Vagina (tissue), 2 donors: ENCODE results near the gene FXYD1. TPM values are rescaled to one million over a fixed set of nuclear protein-coding genes. Genes with fewer than 3 reads are reported as not detected.

ENCODE experiments used
- DNase-seq, 2 donors: peaks; one replicate each; pipeline ENCODE4 v3.0.0-alpha.2; 2017; ENCODE audit errors: extremely low spot score in 2 of 2
- H3K27ac ChIP-seq: fragments of 200-600 bp; sonication (generic); one replicate; pipeline ENCODE4 v1.5.1; 2019
- H3K27me3 ChIP-seq: fragments of 200-600 bp; sonication (generic); one replicate; pipeline ENCODE4 v1.5.1; 2019
- H3K36me3 ChIP-seq, 2 donors: fragments of 200-600 bp; sonication (generic); one replicate each; pipeline ENCODE4 v1.5.1; 2017 to 2019
- H3K4me1 ChIP-seq: fragments of 200-600 bp; sonication (generic); one replicate; pipeline ENCODE4 v1.5.1; 2019
- H3K4me3 ChIP-seq, 2 donors: fragments of 200-600 bp; sonication (generic); 1 replicate in 1 of 2; 2 replicates in 1 of 2; pipeline ENCODE4 v1.5.1; 2016 to 2019
- H3K9me3 ChIP-seq: fragments of 200-600 bp; sonication (generic); one replicate; pipeline ENCODE4 v1.5.1; 2019
- CTCF ChIP-seq, 3 experiments: fragments of 450-650 bp in 2 of 3; fragments of 200-600 bp in 1 of 3; sonication (generic) in 1 of 3; IDR thresholded peaks; one replicate each; pipeline ENCODE4 v1.5.1; 2017 to 2019; ENCODE audit warnings: antibody characterized with exemption in 3 of 3, mild to moderate bottlenecking in 2 of 3, moderate library complexity in 2 of 3
- POLR2A ChIP-seq, 2 donors: fragments of 450-650 bp; IDR thresholded peaks; one replicate each; pipeline ENCODE4 v1.6.1; 2017; ENCODE audit warnings: antibody characterized with exemption in 2 of 2, mild to moderate bottlenecking in 2 of 2, moderate library complexity in 2 of 2
- POLR2AphosphoS5 ChIP-seq, 2 donors: sonication (generic); formaldehyde crosslinking; IDR thresholded peaks; one replicate each; pipeline ENCODE4 v1.9.0; 2017; ENCODE audit warnings: antibody characterized with exemption in 2 of 2, mild to moderate bottlenecking in 2 of 2, low read depth in 1 of 2; ENCODE audit not compliant: insufficient read depth in 1 of 2
- intact Hi-C: fragments of 100-400 bp; cut with DNase I; formaldehyde crosslinking; loops from one replicate; pipeline ENCODE4 v1.15.1; 2023
- total RNA-seq: library from RNA; depleted of rRNA; stranded (reverse); fragments of >200 nt; gene quantifications from one replicate; pipeline ENCODE4 v1.2.3, GENCODE V29; 2016

The FXYD1 gene
- total RNA-seq, 1 donor from 2014 or later, result 135 TPM

- intact Hi-C loops, result no loop called here
- Histone ChIP-seq H3K4me1 (peaks cover 19% of the 10 kb centered on the region), H3K4me3 (no peak overlapping the region), H3K27me3 (no peaks in the 10 kb centered on the region), H3K27ac (no peak overlapping the region), H3K9me3 (no peaks in the 10 kb centered on the region), H3K36me3 (no peaks in the 10 kb centered on the region)
- DNase-seq, result no peak
- TF ChIP-seq POLR2AphosphoS5 (IDR thresholded peaks at IDR 0.05; ENCODE audit: insufficient read depth in 1 of 2, low read depth in 1 of 2) (no peak), POLR2A (IDR thresholded peaks at IDR 0.05) (no peak), CTCF (IDR thresholded peaks at IDR 0.05) (no peak)
Measured at GRCh38 chr19:35174226-35174625, 35.6 kb downstream of the FXYD1 start.

GRCh38 chr19:35176181-35176570 is 37.6 kb downstream of the FXYD1 start:
- intact Hi-C loops, result no loop called here
- H3K4me3 ChIP-seq, result no peak overlapping the region
- H3K36me3 ChIP-seq, result no peaks in the 10 kb centered on the region
- peaks cover 19% of the 10 kb centered on the region for H3K4me1 ChIP-seq
- TF ChIP-seq CTCF (IDR thresholded peaks at IDR 0.05) (no peak), POLR2A (IDR thresholded peaks at IDR 0.05) (peak in 1 of 2 donors; percentile 5), POLR2AphosphoS5 (IDR thresholded peaks at IDR 0.05; ENCODE audit: insufficient read depth in 1 of 2, low read depth in 1 of 2) (no peak)
- peak in 1 of 2 donors; percentile 89 for DNase-seq
- peak overlapping the region; percentile 45 for H3K27ac ChIP-seq
- H3K9me3 ChIP-seq, result no peaks in the 10 kb centered on the region
- no peaks in the 10 kb centered on the region for H3K27me3 ChIP-seq

- Histone ChIP-seq H3K27ac (peak overlapping the region; percentile 72), H3K9me3 (no peaks in the 10 kb centered on the region), H3K4me1 (peaks cover 19% of the 10 kb centered on the region), H3K36me3 (no peaks in the 10 kb centered on the region), H3K27me3 (no peaks in the 10 kb centered on the region), H3K4me3 (no peak overlapping the region)
- DNase-seq, result peak in 1 of 2 donors; percentile 77
- intact Hi-C loops, result no loop called here
- no peak for TF ChIP-seq POLR2A (IDR thresholded peaks at IDR 0.05)
- no peak for TF ChIP-seq POLR2AphosphoS5 (IDR thresholded peaks at IDR 0.05; ENCODE audit: insufficient read depth in 1 of 2, low read depth in 1 of 2)
- no peak for TF ChIP-seq CTCF (IDR thresholded peaks at IDR 0.05)
Measured at GRCh38 chr19:35177377-35178274, 39.0 kb downstream of the FXYD1 start.

- TF ChIP-seq POLR2A (IDR thresholded peaks at IDR 0.05), result no peak
- TF ChIP-seq POLR2AphosphoS5 (IDR thresholded peaks at IDR 0.05; ENCODE audit: insufficient read depth in 1 of 2, low read depth in 1 of 2), result peak; percentile 16 to 32
- TF ChIP-seq CTCF (IDR thresholded peaks at IDR 0.05), result no peak
- peak in 1 of 2 donors; percentile 97 for DNase-seq
- intact Hi-C loops, result no loop called here
- Histone ChIP-seq H3K27me3 (no peaks in the 10 kb centered on the region), H3K9me3 (no peaks in the 10 kb centered on the region), H3K4me1 (peaks cover 19% of the 10 kb centered on the region), H3K36me3 (no peaks in the 10 kb centered on the region), H3K27ac (peak overlapping the region; percentile 2), H3K4me3 (no peak overlapping the region)
Measured at GRCh38 chr19:35178701-35179100, 40.1 kb downstream of the FXYD1 start.

- H3K9me3 ChIP-seq, result no peaks in the 10 kb centered on the region
- DNase-seq, result peak in 1 of 2 donors; percentile 58
- H3K27ac ChIP-seq, result peak overlapping the region; percentile 2
- H3K4me3 ChIP-seq, result no peak overlapping the region
- H3K27me3 ChIP-seq, result no peaks in the 10 kb centered on the region
- TF ChIP-seq POLR2A (IDR thresholded peaks at IDR 0.05) (no peak), POLR2AphosphoS5 (IDR thresholded peaks at IDR 0.05; ENCODE audit: insufficient read depth in 1 of 2, low read depth in 1 of 2) (no peak), CTCF (IDR thresholded peaks at IDR 0.05) (no peak)
- H3K4me1 ChIP-seq, result peaks cover 19% of the 10 kb centered on the region
- intact Hi-C loops, result no loop called here
- H3K36me3 ChIP-seq, result no peaks in the 10 kb centered on the region
Measured at GRCh38 chr19:35179830-35180229, 41.2 kb downstream of the FXYD1 start.
